HG03095 (cell line): ENCODE results near the gene PALS2.

Source experiments
- ATAC-seq: cut with Tn5 transposase; IDR thresholded peaks from one replicate; pipeline ENCODE4 v1.9.1; 2021; ENCODE audit warnings: moderate library complexity; ENCODE audit not compliant: unreplicated experiment

The PALS2 gene

GRCh38 chr7:24572997-24573553, at the start of gene PALS2:
Gene PALS2 (plus strand): TSS chr7:24573452. CDS start chr7:24623668, 50,216 bp downstream.
- ATAC-seq, result peak; percentile 46

- ATAC-seq, result no peak
These were observed 42.0 kb upstream of the PALS2 start for GRCh38 chr7:24531255-24531654.

GRCh38 chr7:24536682-24537081, 36.6 kb upstream of the PALS2 start:
- ATAC-seq, result no peak

GRCh38 chr7:24540956-24541355, 32.3 kb upstream of the PALS2 start:
- no peak for ATAC-seq

- ATAC-seq, result no peak
These were observed 28.0 kb upstream of the PALS2 start for GRCh38 chr7:24545215-24545614.

- no peak for ATAC-seq
These were observed 24.9 kb upstream of the PALS2 start for GRCh38 chr7:24548390-24548789.

- ATAC-seq, result no peak
These were observed 23.3 kb upstream of the PALS2 start for GRCh38 chr7:24549991-24550390.

- no peak for ATAC-seq
These were observed 18.1 kb upstream of the PALS2 start for GRCh38 chr7:24555184-24555583.

- ATAC-seq, result no peak
These were observed 17.5 kb upstream of the PALS2 start for GRCh38 chr7:24555719-24556118.

GRCh38 chr7:24560772-24561171, 12.5 kb upstream of the PALS2 start:
- ATAC-seq, result no peak

GRCh38 chr7:24566274-24566673, 7.0 kb upstream of the PALS2 start:
- no peak for ATAC-seq

- no peak for ATAC-seq
These were observed 2.3 kb upstream of the PALS2 start for GRCh38 chr7:24570983-24571382.

- ATAC-seq, result no peak
These were observed 1.2 kb upstream of the PALS2 start for GRCh38 chr7:24572016-24572392.

- no peak for ATAC-seq
These were observed 757 bp upstream of the PALS2 start for GRCh38 chr7:24572393-24572996.

GRCh38 chr7:24573554-24574338, 494 bp downstream of the PALS2 start:
- peak; percentile 25 for ATAC-seq

- no peak for ATAC-seq
These were observed 1.1 kb downstream of the PALS2 start for GRCh38 chr7:24574386-24574785.

GRCh38 chr7:24574950-24575349, 1.7 kb downstream of the PALS2 start:
- no peak for ATAC-seq

GRCh38 chr7:24576171-24577025, 3.1 kb downstream of the PALS2 start:
- ATAC-seq, result peak; percentile 31

- no peak for ATAC-seq
These were observed 4.8 kb downstream of the PALS2 start for GRCh38 chr7:24578052-24578451.

- ATAC-seq, result no peak
These were observed 7.2 kb downstream of the PALS2 start for GRCh38 chr7:24580283-24580946.

- no peak for ATAC-seq
These were observed 8.9 kb downstream of the PALS2 start for GRCh38 chr7:24582166-24582565.
